SK-N-MC (cell line): Measurements from ENCODE around the gene ANKRD33B.

Experiments used
- EZH2 ChIP-seq: fragments of 200-600 bp; sonication (generic); IDR thresholded peaks from one replicate; pipeline ENCODE4 v1.6.1; 2017; ENCODE audit warnings: antibody characterized with exemption
- POLR2AphosphoS5 ChIP-seq: IDR thresholded peaks from 2 replicates; pipeline ENCODE4 v1.6.1; 2012; ENCODE audit warnings: mild to moderate bottlenecking, low read depth, low read length, borderline replicate concordance

DNA sequence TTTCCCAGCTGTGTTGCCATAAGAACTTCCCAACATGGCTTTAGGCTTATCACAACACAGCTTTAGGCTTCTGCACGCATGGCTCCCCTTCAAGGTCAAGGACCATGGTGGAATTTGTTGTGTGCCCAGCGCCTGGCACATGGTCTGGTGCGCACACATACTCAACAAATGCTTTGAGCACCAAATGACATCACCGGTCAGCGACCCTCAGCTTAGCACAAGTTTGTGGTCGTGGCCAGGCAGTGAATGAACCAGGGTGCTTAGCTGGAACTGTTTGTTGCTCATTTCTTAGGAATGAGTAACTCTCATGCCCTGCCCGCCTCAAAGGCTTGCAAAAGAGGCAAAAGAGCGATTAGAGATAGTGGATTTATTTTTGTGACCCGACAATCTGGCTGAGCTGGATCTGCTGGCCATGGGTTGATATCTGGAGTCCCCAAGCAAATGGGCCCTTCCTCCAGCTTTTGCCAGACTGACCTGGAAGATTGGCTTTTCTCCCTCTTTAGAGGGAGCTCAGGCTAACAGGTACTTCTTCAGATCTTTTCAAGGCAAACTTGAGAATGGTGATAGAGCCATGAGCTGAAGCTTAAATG lies 138.3 kb downstream of the ANKRD33B start:
- TF ChIP-seq POLR2AphosphoS5 (no peak), EZH2 (no peak)
